Right lobe of liver (tissue), 4 donors: ENCODE measurements around the gene ARHGAP22.

Experiments
- POLR2A ChIP-seq: fragments of 450-650 bp; IDR thresholded peaks from one replicate; pipeline ENCODE4 v1.6.1; 2017; ENCODE audit warnings: antibody characterized with exemption, mild to moderate bottlenecking
- TF ChIP-seq, protein P1 (sequence below), 4 donors: fragments of 200-600 bp in 3 of 4; fragments of 450-650 bp in 1 of 4; IDR thresholded peaks; one replicate each; pipeline versions ENCODE4 v1.5.1 to v1.8.0; 2016 to 2022; ENCODE audit warnings: antibody characterized with exemption in 4 of 4, mild to moderate bottlenecking in 2 of 4
- donor health status: DM: no; HTN: no; CAD: no.
- donor health status: DM: no; HTN: no; CAD: no.
- donor health status: DM: no; HTN: yes; CAD: no.

DNA sequence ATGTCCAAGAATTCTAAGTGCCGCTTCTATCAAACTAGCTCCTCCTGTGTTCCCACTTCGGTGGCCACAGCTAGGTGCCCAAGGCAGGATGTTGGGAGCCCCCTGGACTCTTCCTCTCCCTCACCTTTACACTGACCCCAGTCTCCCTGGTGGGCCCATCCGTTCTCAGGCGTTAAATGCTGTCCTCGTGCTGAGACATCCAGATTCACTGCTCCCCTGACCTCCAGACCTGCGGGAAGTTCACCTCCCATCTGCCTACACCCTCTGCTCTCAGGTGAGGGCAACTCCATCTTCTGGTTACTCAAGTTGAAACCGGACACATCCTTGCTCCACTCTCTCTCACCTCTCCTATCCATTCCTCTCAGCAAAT lies 114.3 kb downstream of the ARHGAP22 start:
- TF ChIP-seq, protein P1, sequence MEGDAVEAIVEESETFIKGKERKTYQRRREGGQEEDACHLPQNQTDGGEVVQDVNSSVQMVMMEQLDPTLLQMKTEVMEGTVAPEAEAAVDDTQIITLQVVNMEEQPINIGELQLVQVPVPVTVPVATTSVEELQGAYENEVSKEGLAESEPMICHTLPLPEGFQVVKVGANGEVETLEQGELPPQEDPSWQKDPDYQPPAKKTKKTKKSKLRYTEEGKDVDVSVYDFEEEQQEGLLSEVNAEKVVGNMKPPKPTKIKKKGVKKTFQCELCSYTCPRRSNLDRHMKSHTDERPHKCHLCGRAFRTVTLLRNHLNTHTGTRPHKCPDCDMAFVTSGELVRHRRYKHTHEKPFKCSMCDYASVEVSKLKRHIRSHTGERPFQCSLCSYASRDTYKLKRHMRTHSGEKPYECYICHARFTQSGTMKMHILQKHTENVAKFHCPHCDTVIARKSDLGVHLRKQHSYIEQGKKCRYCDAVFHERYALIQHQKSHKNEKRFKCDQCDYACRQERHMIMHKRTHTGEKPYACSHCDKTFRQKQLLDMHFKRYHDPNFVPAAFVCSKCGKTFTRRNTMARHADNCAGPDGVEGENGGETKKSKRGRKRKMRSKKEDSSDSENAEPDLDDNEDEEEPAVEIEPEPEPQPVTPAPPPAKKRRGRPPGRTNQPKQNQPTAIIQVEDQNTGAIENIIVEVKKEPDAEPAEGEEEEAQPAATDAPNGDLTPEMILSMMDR (IDR thresholded peaks at IDR 0.05) = no peak
- no peak for TF ChIP-seq POLR2A
